ENCODE results near the gene CLN5.

Gene CLN5

GRCh38 chr13:76976490-76976889, 15.4 kb upstream of the CLN5 start:
- Histone ChIP-seq H3K4me1 (ENCODE audit: control insufficient read depth in 1 of 2, insufficient read depth in 2 of 2, low read length in 2 of 2) (peaks cover 0 to 5% of the 10 kb centered on the region in 2 donors), H3K27me3 (ENCODE audit: low read depth, low read length) (no peaks in the 10 kb centered on the region), H3K27ac (ENCODE audit: low read length) (no peak overlapping the region), H3K36me3 (ENCODE audit: control insufficient read depth in 1 of 2, insufficient read depth in 2 of 2, low read length in 2 of 2) (no peaks in the 10 kb centered on the region), H3K9me3 (ENCODE audit: control insufficient read depth in 1 of 2, low read length in 2 of 2) (no peaks in the 10 kb centered on the region), H3K4me3 (ENCODE audit: low read depth in 1 of 2, low read length in 2 of 2) (no peak overlapping the region)

- H3K27me3 ChIP-seq (ENCODE audit: low read depth, low read length) = no peaks in the 10 kb centered on the region
- H3K27ac ChIP-seq (ENCODE audit: low read length) = no peak overlapping the region
- H3K4me3 ChIP-seq (ENCODE audit: low read depth in 1 of 2, low read length in 2 of 2) = no peak overlapping the region
- H3K4me1 ChIP-seq (ENCODE audit: control insufficient read depth in 1 of 2, insufficient read depth in 2 of 2, low read length in 2 of 2) = peaks cover 0 to 5% of the 10 kb centered on the region in 2 donors
- H3K9me3 ChIP-seq (ENCODE audit: control insufficient read depth in 1 of 2, low read length in 2 of 2) = no peaks in the 10 kb centered on the region
- H3K36me3 ChIP-seq (ENCODE audit: control insufficient read depth in 1 of 2, insufficient read depth in 2 of 2, low read length in 2 of 2) = no peaks in the 10 kb centered on the region
These were observed 15.0 kb upstream of the CLN5 start for GRCh38 chr13:76976929-76977328.

GRCh38 chr13:76980075-76980718, 11.7 kb upstream of the CLN5 start:
- Histone ChIP-seq H3K36me3 (ENCODE audit: control insufficient read depth in 1 of 2, insufficient read depth in 2 of 2, low read length in 2 of 2) (no peaks in the 10 kb centered on the region), H3K27ac (ENCODE audit: low read length) (no peak overlapping the region), H3K4me1 (ENCODE audit: control insufficient read depth in 1 of 2, insufficient read depth in 2 of 2, low read length in 2 of 2) (peaks cover 0 to 5% of the 10 kb centered on the region in 2 donors), H3K9me3 (ENCODE audit: control insufficient read depth in 1 of 2, low read length in 2 of 2) (no peaks in the 10 kb centered on the region), H3K4me3 (ENCODE audit: low read depth in 1 of 2, low read length in 2 of 2) (peak overlapping the region in 1 of 2 donors; percentile 48), H3K27me3 (ENCODE audit: low read depth, low read length) (no peaks in the 10 kb centered on the region)

- Histone ChIP-seq H3K9me3 (ENCODE audit: control insufficient read depth in 1 of 2, low read length in 2 of 2) (no peaks in the 10 kb centered on the region), H3K27ac (ENCODE audit: low read length) (no peak overlapping the region), H3K4me3 (ENCODE audit: low read depth in 1 of 2, low read length in 2 of 2) (no peak overlapping the region), H3K27me3 (ENCODE audit: low read depth, low read length) (no peaks in the 10 kb centered on the region), H3K36me3 (ENCODE audit: control insufficient read depth in 1 of 2, insufficient read depth in 2 of 2, low read length in 2 of 2) (no peaks in the 10 kb centered on the region), H3K4me1 (ENCODE audit: control insufficient read depth in 1 of 2, insufficient read depth in 2 of 2, low read length in 2 of 2) (peaks cover 0 to 5% of the 10 kb centered on the region in 2 donors)
These were observed 9.8 kb upstream of the CLN5 start for GRCh38 chr13:76982061-76982460.

- peaks cover 0 to 5% of the 10 kb centered on the region in 2 donors for H3K4me1 ChIP-seq (ENCODE audit: control insufficient read depth in 1 of 2, insufficient read depth in 2 of 2, low read length in 2 of 2)
- H3K4me3 ChIP-seq (ENCODE audit: low read depth in 1 of 2, low read length in 2 of 2) = no peak overlapping the region
- H3K36me3 ChIP-seq (ENCODE audit: control insufficient read depth in 1 of 2, insufficient read depth in 2 of 2, low read length in 2 of 2) = no peaks in the 10 kb centered on the region
- H3K27ac ChIP-seq (ENCODE audit: low read length) = no peak overlapping the region
- no peaks in the 10 kb centered on the region for H3K9me3 ChIP-seq (ENCODE audit: control insufficient read depth in 1 of 2, low read length in 2 of 2)
- H3K27me3 ChIP-seq (ENCODE audit: low read depth, low read length) = no peaks in the 10 kb centered on the region
These were observed 8.2 kb upstream of the CLN5 start for GRCh38 chr13:76983676-76984075.

- peak overlapping the region; percentile 79 to 88 for H3K4me3 ChIP-seq (ENCODE audit: low read depth in 1 of 2, low read length in 2 of 2)
- peaks cover 5 to 6% of the 10 kb centered on the region in 2 donors for H3K36me3 ChIP-seq (ENCODE audit: control insufficient read depth in 1 of 2, insufficient read depth in 2 of 2, low read length in 2 of 2)
- no peaks in the 10 kb centered on the region for H3K9me3 ChIP-seq (ENCODE audit: control insufficient read depth in 1 of 2, low read length in 2 of 2)
- H3K27me3 ChIP-seq (ENCODE audit: low read depth, low read length) = no peaks in the 10 kb centered on the region
- H3K4me1 ChIP-seq (ENCODE audit: control insufficient read depth in 1 of 2, insufficient read depth in 2 of 2, low read length in 2 of 2) = peaks cover 6 to 8% of the 10 kb centered on the region in 2 donors
- peak overlapping the region; percentile 93 for H3K27ac ChIP-seq (ENCODE audit: low read length)
These were observed 467 bp upstream of the CLN5 start for GRCh38 chr13:76991432-76991795.

- Histone ChIP-seq H3K36me3 (ENCODE audit: control insufficient read depth in 1 of 2, insufficient read depth in 2 of 2, low read length in 2 of 2) (peaks cover 5 to 8% of the 10 kb centered on the region in 2 donors), H3K4me3 (ENCODE audit: low read depth in 1 of 2, low read length in 2 of 2) (peak overlapping the region; percentile 79 to 88), H3K9me3 (ENCODE audit: control insufficient read depth in 1 of 2, low read length in 2 of 2) (no peaks in the 10 kb centered on the region), H3K27me3 (ENCODE audit: low read depth, low read length) (no peaks in the 10 kb centered on the region), H3K27ac (ENCODE audit: low read length) (peak overlapping the region; percentile 93), H3K4me1 (ENCODE audit: control insufficient read depth in 1 of 2, insufficient read depth in 2 of 2, low read length in 2 of 2) (peaks cover 6 to 8% of the 10 kb centered on the region in 2 donors)
These were observed 694 bp downstream of the CLN5 start for GRCh38 chr13:76992548-76993001.

GRCh38 chr13:76993021-76993420, 1.1 kb downstream of the CLN5 start:
- peaks cover 6 to 8% of the 10 kb centered on the region in 2 donors for H3K4me1 ChIP-seq (ENCODE audit: control insufficient read depth in 1 of 2, insufficient read depth in 2 of 2, low read length in 2 of 2)
- peak overlapping the region; percentile 93 for H3K27ac ChIP-seq (ENCODE audit: low read length)
- H3K9me3 ChIP-seq (ENCODE audit: control insufficient read depth in 1 of 2, low read length in 2 of 2) = no peaks in the 10 kb centered on the region
- H3K36me3 ChIP-seq (ENCODE audit: control insufficient read depth in 1 of 2, insufficient read depth in 2 of 2, low read length in 2 of 2) = peaks cover 7 to 11% of the 10 kb centered on the region in 2 donors
- H3K4me3 ChIP-seq (ENCODE audit: low read depth in 1 of 2, low read length in 2 of 2) = peak overlapping the region; percentile 79 to 88
- no peaks in the 10 kb centered on the region for H3K27me3 ChIP-seq (ENCODE audit: low read depth, low read length)

- Histone ChIP-seq H3K27ac (ENCODE audit: low read length) (no peak overlapping the region), H3K4me3 (ENCODE audit: low read depth in 1 of 2, low read length in 2 of 2) (peak overlapping the region; percentile 79 to 88), H3K36me3 (ENCODE audit: control insufficient read depth in 1 of 2, insufficient read depth in 2 of 2, low read length in 2 of 2) (peaks cover 11 to 15% of the 10 kb centered on the region in 2 donors), H3K4me1 (ENCODE audit: control insufficient read depth in 1 of 2, insufficient read depth in 2 of 2, low read length in 2 of 2) (peaks cover 6 to 8% of the 10 kb centered on the region in 2 donors), H3K9me3 (ENCODE audit: control insufficient read depth in 1 of 2, low read length in 2 of 2) (no peaks in the 10 kb centered on the region), H3K27me3 (ENCODE audit: low read depth, low read length) (no peaks in the 10 kb centered on the region)
These were observed 1.6 kb downstream of the CLN5 start for GRCh38 chr13:76993473-76993872.

- no peaks in the 10 kb centered on the region for H3K9me3 ChIP-seq (ENCODE audit: control insufficient read depth in 1 of 2, low read length in 2 of 2)
- no peaks in the 10 kb centered on the region for H3K27me3 ChIP-seq (ENCODE audit: low read depth, low read length)
- no peak overlapping the region for H3K27ac ChIP-seq (ENCODE audit: low read length)
- no peak overlapping the region for H3K4me3 ChIP-seq (ENCODE audit: low read depth in 1 of 2, low read length in 2 of 2)
- H3K36me3 ChIP-seq (ENCODE audit: control insufficient read depth in 1 of 2, insufficient read depth in 2 of 2, low read length in 2 of 2) = peaks cover 19 to 23% of the 10 kb centered on the region in 2 donors
- H3K4me1 ChIP-seq (ENCODE audit: control insufficient read depth in 1 of 2, insufficient read depth in 2 of 2, low read length in 2 of 2) = peaks cover 6 to 8% of the 10 kb centered on the region in 2 donors
These were observed 2.4 kb downstream of the CLN5 start for GRCh38 chr13:76994281-76994680.

- no peak overlapping the region for H3K27ac ChIP-seq (ENCODE audit: low read length)
These were observed 8.6 kb downstream of the CLN5 start for GRCh38 chr13:77000475-77000874.

GRCh38 chr13:77001540-77001939, 9.7 kb downstream of the CLN5 start:
- peaks cover 22 to 24% of the 10 kb centered on the region in 2 donors for H3K36me3 ChIP-seq (ENCODE audit: control insufficient read depth in 1 of 2, insufficient read depth in 2 of 2, low read length in 2 of 2)
- H3K4me3 ChIP-seq (ENCODE audit: low read depth in 1 of 2, low read length in 2 of 2) = no peak overlapping the region
- no peaks in the 10 kb centered on the region for H3K27me3 ChIP-seq (ENCODE audit: low read depth, low read length)
- H3K4me1 ChIP-seq (ENCODE audit: control insufficient read depth in 1 of 2, insufficient read depth in 2 of 2, low read length in 2 of 2) = peaks cover 0 to 16% of the 10 kb centered on the region in 2 donors
- H3K27ac ChIP-seq (ENCODE audit: low read length) = no peak overlapping the region
- no peaks in the 10 kb centered on the region for H3K9me3 ChIP-seq (ENCODE audit: control insufficient read depth in 1 of 2, low read length in 2 of 2)

More at GRCh38 chr13:77000475-77000874, 8.6 kb downstream of the CLN5 start:
- H3K4me3 ChIP-seq (ENCODE audit: low read depth in 1 of 2, low read length in 2 of 2) = no peak overlapping the region
- H3K27me3 ChIP-seq (ENCODE audit: low read depth, low read length) = no peaks in the 10 kb centered on the region
- H3K36me3 ChIP-seq (ENCODE audit: control insufficient read depth in 1 of 2, insufficient read depth in 2 of 2, low read length in 2 of 2) = peaks cover 28 to 30% of the 10 kb centered on the region in 2 donors
- H3K4me1 ChIP-seq (ENCODE audit: control insufficient read depth in 1 of 2, insufficient read depth in 2 of 2, low read length in 2 of 2) = peaks cover 0 to 9% of the 10 kb centered on the region in 2 donors
- H3K9me3 ChIP-seq (ENCODE audit: control insufficient read depth in 1 of 2, low read length in 2 of 2) = no peaks in the 10 kb centered on the region

All from muscle layer of duodenum (tissue), 2 donors.